Adrenal gland (tissue), 5 donors: ENCODE results near the gene OSBPL6.

Experiments
- CTCF ChIP-seq, 6 experiments: fragments of 450-650 bp in 4 of 6; fragments of 200-600 bp in 2 of 6; sonication (generic) in 1 of 6; IDR thresholded peaks; 1 replicate in 5 of 6; 2 replicates in 1 of 6; pipeline versions ENCODE4 v1.5.1 to v1.8.0; 2016 to 2021; ENCODE audit warnings: antibody characterized with exemption in 6 of 6, mild to moderate bottlenecking in 2 of 6, moderate library complexity in 1 of 6
- POLR2A ChIP-seq, 2 donors: fragments of 450-650 bp; IDR thresholded peaks; one replicate each; pipeline ENCODE4 v1.6.1; 2017; ENCODE audit warnings: antibody characterized with exemption in 2 of 2, mild to moderate bottlenecking in 2 of 2, moderate library complexity in 1 of 2
- donor health status: DM: no; HTN: no; CAD: no.

GRCh38 chr2:178237488-178238153, 43.3 kb downstream of the OSBPL6 start:
- TF ChIP-seq POLR2A (IDR thresholded peaks at IDR 0.05) (no peak), CTCF (IDR thresholded peaks at IDR 0.05) (no peak)
